HepG2 (cell line): ENCODE data around the gene KCTD16.

ENCODE experiments used
- HNRNPL ChIP-seq: fragments of 200-400 bp; formaldehyde crosslinking; IDR thresholded peaks from 2 replicates; pipeline ENCODE4 v1.6.1; 2017; ENCODE audit warnings: mild to moderate bottlenecking, low read depth, low read length
- SMAD1 ChIP-seq: sonication (generic); formaldehyde crosslinking; IDR thresholded peaks from 2 replicates; pipeline ENCODE4 v1.4.0; 2020; ENCODE audit warnings: missing genetic modification reagents, low read depth, mild to moderate bottlenecking, borderline replicate concordance
- ZNF737 ChIP-seq: sonication (generic); formaldehyde crosslinking; IDR thresholded peaks from 2 replicates; pipeline ENCODE4 v1.5.0; 2020; ENCODE audit warnings: missing genetic modification reagents, mild to moderate bottlenecking, borderline replicate concordance
- TF ChIP-seq, protein P1 (sequence below): sonication (generic); formaldehyde crosslinking; IDR thresholded peaks from 2 replicates; pipeline ENCODE4 v1.5.0; 2020; ENCODE audit warnings: mild to moderate bottlenecking, missing genetic modification reagents, moderate library complexity
- TF ChIP-seq, protein P2 (sequence below), 2 experiments: sonication (generic) in 1 of 2; formaldehyde crosslinking in 1 of 2; IDR thresholded peaks; 2 replicates each; pipeline versions ENCODE4 v1.5.1 to v1.6.1; 2011 to 2020; ENCODE audit warnings: borderline replicate concordance in 1 of 2, low read depth in 1 of 2, low read length in 1 of 2, mild to moderate bottlenecking in 1 of 2, missing genetic modification reagents in 1 of 2, moderate library complexity in 1 of 2

DNA sequence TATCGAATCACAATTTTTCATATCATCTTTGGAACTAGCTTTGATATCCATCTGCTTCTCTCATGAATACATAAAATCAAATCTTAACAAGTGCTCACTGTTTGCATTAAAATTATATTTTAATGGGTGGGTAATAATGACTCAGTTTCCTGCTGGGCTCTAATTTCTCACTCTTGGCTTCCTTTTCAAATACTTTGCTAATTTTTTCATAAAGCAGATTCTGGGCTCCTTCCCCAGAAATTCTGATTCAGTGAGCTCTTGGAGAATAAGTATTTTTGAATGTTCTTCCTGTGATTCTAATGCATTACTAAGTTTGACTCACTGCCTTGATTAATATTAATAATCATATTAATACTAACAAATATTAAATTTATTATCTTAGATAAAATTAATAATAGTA is 49.1 kb upstream of the KCTD16 start:
- TF ChIP-seq, protein P1, sequence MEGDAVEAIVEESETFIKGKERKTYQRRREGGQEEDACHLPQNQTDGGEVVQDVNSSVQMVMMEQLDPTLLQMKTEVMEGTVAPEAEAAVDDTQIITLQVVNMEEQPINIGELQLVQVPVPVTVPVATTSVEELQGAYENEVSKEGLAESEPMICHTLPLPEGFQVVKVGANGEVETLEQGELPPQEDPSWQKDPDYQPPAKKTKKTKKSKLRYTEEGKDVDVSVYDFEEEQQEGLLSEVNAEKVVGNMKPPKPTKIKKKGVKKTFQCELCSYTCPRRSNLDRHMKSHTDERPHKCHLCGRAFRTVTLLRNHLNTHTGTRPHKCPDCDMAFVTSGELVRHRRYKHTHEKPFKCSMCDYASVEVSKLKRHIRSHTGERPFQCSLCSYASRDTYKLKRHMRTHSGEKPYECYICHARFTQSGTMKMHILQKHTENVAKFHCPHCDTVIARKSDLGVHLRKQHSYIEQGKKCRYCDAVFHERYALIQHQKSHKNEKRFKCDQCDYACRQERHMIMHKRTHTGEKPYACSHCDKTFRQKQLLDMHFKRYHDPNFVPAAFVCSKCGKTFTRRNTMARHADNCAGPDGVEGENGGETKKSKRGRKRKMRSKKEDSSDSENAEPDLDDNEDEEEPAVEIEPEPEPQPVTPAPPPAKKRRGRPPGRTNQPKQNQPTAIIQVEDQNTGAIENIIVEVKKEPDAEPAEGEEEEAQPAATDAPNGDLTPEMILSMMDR (CRISPR knock-in tag) = no peak
- TF ChIP-seq SMAD1 (CRISPR knock-in tag) (no peak), HNRNPL (no peak), ZNF737 (CRISPR knock-in tag) (no peak)
- TF ChIP-seq, protein P2, sequence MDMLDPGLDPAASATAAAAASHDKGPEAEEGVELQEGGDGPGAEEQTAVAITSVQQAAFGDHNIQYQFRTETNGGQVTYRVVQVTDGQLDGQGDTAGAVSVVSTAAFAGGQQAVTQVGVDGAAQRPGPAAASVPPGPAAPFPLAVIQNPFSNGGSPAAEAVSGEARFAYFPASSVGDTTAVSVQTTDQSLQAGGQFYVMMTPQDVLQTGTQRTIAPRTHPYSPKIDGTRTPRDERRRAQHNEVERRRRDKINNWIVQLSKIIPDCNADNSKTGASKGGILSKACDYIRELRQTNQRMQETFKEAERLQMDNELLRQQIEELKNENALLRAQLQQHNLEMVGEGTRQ (IDR thresholded peaks at IDR 0.05; ENCODE audit: low read depth, low read length) = no peak
- TF ChIP-seq, protein P2 (CRISPR knock-in tag; IDR thresholded peaks at IDR 0.05; ENCODE audit: borderline replicate concordance) = no peak
